ENCODE measurements around the gene SLC49A4.

The SLC49A4 gene

DNA sequence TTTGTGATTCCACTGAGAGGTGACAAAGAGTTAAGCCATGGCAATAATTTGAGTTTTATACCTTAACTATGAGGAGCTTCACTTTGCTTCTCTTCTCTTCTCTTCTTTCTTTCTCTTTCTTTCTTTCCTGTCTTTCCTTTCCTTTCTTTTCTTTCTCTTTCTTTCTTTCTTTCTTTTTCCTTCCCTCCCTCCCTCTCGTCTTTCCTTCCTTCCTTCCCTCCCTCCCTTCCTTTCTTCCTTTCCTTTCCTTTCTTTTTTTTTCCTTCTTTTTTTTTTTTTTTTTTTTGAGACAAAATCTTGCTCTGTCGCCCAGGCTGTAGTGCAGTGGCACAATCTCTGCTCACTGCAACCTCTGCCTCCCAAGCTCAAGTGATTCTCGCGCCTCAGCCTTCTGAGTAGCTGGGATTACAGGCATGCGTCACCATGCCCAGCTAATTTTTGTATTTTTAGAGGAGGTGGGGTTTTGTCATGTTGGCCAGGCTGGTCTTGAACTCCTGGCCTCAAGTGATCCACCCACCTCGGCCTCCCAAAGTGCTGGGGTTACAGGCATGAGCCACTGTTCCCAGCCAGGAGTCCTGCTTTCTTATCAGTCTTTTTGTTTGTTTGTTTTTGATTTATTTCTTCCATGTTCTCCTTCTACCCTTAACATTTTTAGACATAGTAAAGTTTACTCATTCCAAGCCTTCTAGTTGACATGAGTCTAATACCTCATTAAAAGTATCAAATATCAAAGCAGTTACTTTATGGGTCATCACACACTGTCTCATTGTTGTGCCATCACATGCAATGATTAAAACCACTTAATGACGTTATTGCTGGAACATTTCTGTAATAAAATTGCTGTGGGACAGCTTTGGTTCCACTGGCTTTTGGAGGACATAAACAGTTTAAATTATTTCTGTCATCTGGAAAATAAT lies 29.9 kb downstream of the SLC49A4 start:
- no peaks in the 10 kb centered on the region for H3K4me1 ChIP-seq (ENCODE audit: insufficient read depth, insufficient read length)
- H3K36me3 ChIP-seq (ENCODE audit: insufficient read depth, insufficient read length, low read length), result no peaks in the 10 kb centered on the region
- H3K9me3 ChIP-seq (ENCODE audit: insufficient read depth, low read length), result no peaks in the 10 kb centered on the region; the same call in 1 of the 2 replicates
- no peak for DNase-seq (ENCODE audit: low read depth, low spot score)
- no peak overlapping the region for H3K9ac ChIP-seq (ENCODE audit: insufficient read length, low read depth)
- H3K27me3 ChIP-seq (ENCODE audit: insufficient read depth, insufficient read length), result no peaks in the 10 kb centered on the region
- TF ChIP-seq YY1 (IDR thresholded peaks at IDR 0.05; ENCODE audit: insufficient read depth, insufficient read length) (no peak), ZNF274 (IDR thresholded peaks at IDR 0.05; ENCODE audit: low read depth, low read length) (no peak), SUZ12 (IDR thresholded peaks at IDR 0.05; ENCODE audit: extremely low read depth, insufficient read depth, insufficient read length) (no peak)
- no peak overlapping the region for H3K4me3 ChIP-seq (ENCODE audit: insufficient read length, low read depth)

DNA sequence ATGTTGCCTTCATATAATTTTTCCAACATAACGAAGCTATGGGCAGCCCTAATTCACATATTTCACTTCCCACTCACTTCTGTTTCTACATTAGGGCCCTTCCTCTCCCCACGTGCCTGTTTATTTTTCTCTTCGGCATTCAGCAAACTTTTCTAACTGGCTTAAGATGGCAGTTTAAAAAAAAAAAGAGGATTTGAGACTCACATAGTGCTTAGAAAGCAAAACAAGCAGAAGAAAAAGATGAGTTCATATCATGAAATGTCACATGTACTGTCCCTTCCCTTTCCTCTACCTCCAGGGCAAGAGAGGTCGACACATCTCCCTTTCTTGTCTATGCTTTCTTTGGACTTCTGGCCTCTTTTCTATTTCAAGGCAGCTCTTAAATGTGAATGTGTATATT lies 30.6 kb downstream of the SLC49A4 start:
- Histone ChIP-seq H3K9me3 (ENCODE audit: insufficient read depth, low read length) (no peaks in the 10 kb centered on the region; the same call in 1 of the 2 replicates), H3K36me3 (ENCODE audit: insufficient read depth, insufficient read length, low read length) (no peaks in the 10 kb centered on the region), H3K9ac (ENCODE audit: insufficient read length, low read depth) (no peak overlapping the region), H3K27me3 (ENCODE audit: insufficient read depth, insufficient read length) (no peaks in the 10 kb centered on the region), H3K4me1 (ENCODE audit: insufficient read depth, insufficient read length) (no peaks in the 10 kb centered on the region), H3K4me3 (ENCODE audit: insufficient read length, low read depth) (no peak overlapping the region)
- no peak for DNase-seq (ENCODE audit: low read depth, low spot score)
- TF ChIP-seq ZNF274 (IDR thresholded peaks at IDR 0.05; ENCODE audit: low read depth, low read length), result no peak
- no peak for TF ChIP-seq YY1 (IDR thresholded peaks at IDR 0.05; ENCODE audit: insufficient read depth, insufficient read length)
- TF ChIP-seq SUZ12 (IDR thresholded peaks at IDR 0.05; ENCODE audit: extremely low read depth, insufficient read depth, insufficient read length), result no peak

DNA sequence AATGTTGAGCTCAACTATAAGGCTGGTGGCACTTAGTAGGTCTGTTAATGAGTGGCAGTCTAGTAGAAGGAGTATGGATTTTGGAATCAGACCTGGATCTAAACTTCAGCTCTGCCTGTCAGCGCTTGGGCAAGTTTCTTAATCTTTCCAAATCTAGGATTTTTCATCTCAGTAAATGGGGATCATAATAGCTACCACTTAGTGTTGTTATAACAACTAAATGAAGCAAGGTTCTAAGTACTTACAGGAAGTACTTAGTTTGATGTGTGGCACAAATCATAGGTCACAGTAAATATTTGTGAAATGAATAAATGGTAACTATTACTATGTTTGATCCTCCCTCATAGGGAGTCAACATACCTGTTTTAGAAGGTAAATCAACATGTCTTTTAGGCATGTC lies 31.4 kb downstream of the SLC49A4 start:
- DNase-seq (ENCODE audit: low read depth, low spot score), result no peak
- H3K4me1 ChIP-seq (ENCODE audit: insufficient read depth, insufficient read length), result no peaks in the 10 kb centered on the region

DNA sequence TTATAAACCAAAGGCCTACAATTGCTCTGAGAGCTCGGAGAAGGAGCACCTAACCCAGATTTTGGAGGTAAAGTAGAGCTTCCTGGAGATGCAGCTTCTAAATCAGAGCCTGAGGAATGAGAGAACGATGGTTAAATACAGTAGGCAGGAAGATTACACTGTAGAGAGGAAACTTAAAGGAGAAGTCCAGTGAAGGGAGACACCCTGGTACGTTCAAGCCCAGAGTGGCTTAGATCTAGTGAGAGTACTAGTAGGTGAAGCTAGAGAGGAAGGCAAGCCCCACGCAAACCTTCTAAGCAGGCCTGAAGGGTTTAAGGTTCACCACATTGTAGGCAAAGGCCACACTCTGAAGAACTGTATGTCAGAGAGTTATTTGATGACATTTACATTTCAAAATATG lies 33.4 kb downstream of the SLC49A4 start:
- no peak overlapping the region for H3K9ac ChIP-seq (ENCODE audit: insufficient read length, low read depth)
- H3K36me3 ChIP-seq (ENCODE audit: insufficient read depth, insufficient read length, low read length), result peaks cover 2% of the 10 kb centered on the region
- DNase-seq (ENCODE audit: low read depth, low spot score), result no peak
- H3K4me1 ChIP-seq (ENCODE audit: insufficient read depth, insufficient read length), result no peaks in the 10 kb centered on the region
- H3K27me3 ChIP-seq (ENCODE audit: insufficient read depth, insufficient read length), result no peaks in the 10 kb centered on the region
- no peak overlapping the region for H3K4me3 ChIP-seq (ENCODE audit: insufficient read length, low read depth)
- TF ChIP-seq ZNF274 (IDR thresholded peaks at IDR 0.05; ENCODE audit: low read depth, low read length) (no peak), YY1 (IDR thresholded peaks at IDR 0.05; ENCODE audit: insufficient read depth, insufficient read length) (no peak), SUZ12 (IDR thresholded peaks at IDR 0.05; ENCODE audit: extremely low read depth, insufficient read depth, insufficient read length) (no peak)
- no peaks in the 10 kb centered on the region for H3K9me3 ChIP-seq (ENCODE audit: insufficient read depth, low read length)

More for the DNA sequence above, 31.4 kb downstream of the SLC49A4 start:
- H3K36me3 ChIP-seq (ENCODE audit: insufficient read depth, insufficient read length, low read length), result no peaks in the 10 kb centered on the region
- H3K27me3 ChIP-seq (ENCODE audit: insufficient read depth, insufficient read length), result no peaks in the 10 kb centered on the region
- no peak overlapping the region for H3K4me3 ChIP-seq (ENCODE audit: insufficient read length, low read depth)
- H3K9me3 ChIP-seq (ENCODE audit: insufficient read depth, low read length), result no peaks in the 10 kb centered on the region
- H3K9ac ChIP-seq (ENCODE audit: insufficient read length, low read depth), result no peak overlapping the region
- TF ChIP-seq SUZ12 (IDR thresholded peaks at IDR 0.05; ENCODE audit: extremely low read depth, insufficient read depth, insufficient read length), result no peak
- TF ChIP-seq ZNF274 (IDR thresholded peaks at IDR 0.05; ENCODE audit: low read depth, low read length), result no peak
- no peak for TF ChIP-seq YY1 (IDR thresholded peaks at IDR 0.05; ENCODE audit: insufficient read depth, insufficient read length)

DNA sequence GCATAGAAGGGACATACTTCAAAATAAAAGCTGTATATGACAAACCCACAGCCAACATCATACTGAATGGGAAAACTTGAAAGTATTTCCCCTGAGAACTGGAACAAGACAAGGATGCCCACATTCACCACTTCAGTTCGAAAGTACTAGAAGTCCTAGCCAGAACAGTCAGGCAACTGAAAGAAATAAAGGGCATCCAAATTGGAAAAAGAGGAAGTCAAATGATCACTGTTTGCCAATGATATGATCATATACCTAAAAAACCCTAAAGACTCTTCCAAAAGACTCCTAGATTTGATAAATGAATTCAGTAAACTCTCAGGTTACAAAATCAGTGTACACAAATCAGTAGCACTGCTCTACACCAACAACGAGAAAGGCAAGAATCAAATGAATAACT lies 40.7 kb downstream of the SLC49A4 start:
- Histone ChIP-seq H3K36me3 (ENCODE audit: insufficient read depth, insufficient read length, low read length) (peaks cover 5% of the 10 kb centered on the region), H3K9ac (ENCODE audit: insufficient read length, low read depth) (no peak overlapping the region), H3K27me3 (ENCODE audit: insufficient read depth, insufficient read length) (no peaks in the 10 kb centered on the region), H3K9me3 (ENCODE audit: insufficient read depth, low read length) (no peaks in the 10 kb centered on the region), H3K4me3 (ENCODE audit: insufficient read length, low read depth) (no peak overlapping the region), H3K4me1 (ENCODE audit: insufficient read depth, insufficient read length) (no peaks in the 10 kb centered on the region)
- DNase-seq (ENCODE audit: low read depth, low spot score), result no peak
- TF ChIP-seq YY1 (IDR thresholded peaks at IDR 0.05; ENCODE audit: insufficient read depth, insufficient read length) (no peak), ZNF274 (IDR thresholded peaks at IDR 0.05; ENCODE audit: low read depth, low read length) (no peak), SUZ12 (IDR thresholded peaks at IDR 0.05; ENCODE audit: extremely low read depth, insufficient read depth, insufficient read length) (no peak)

DNA sequence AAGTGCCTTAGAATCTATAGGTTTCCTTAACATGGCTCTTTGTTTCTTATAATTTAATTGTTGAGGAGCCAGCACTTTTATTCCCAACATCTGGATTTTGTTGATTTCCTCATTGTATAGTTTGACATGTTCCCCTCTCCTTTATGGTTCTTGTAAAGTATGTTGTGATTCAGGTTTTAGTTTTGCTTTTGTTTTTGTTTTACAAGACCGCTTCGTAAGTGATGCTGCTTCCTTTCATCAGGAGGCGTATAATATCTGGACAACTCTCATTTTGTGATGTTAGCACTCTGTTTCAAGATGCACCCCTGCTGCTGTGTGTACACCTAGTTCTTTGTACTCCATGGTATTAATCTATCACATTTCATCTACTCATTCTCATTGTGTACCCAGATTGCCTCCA lies 48.7 kb downstream of the SLC49A4 start:
- H3K9me3 ChIP-seq (ENCODE audit: insufficient read depth, low read length), result no peaks in the 10 kb centered on the region
- no peak overlapping the region for H3K4me3 ChIP-seq (ENCODE audit: insufficient read length, low read depth)
- DNase-seq (ENCODE audit: low read depth, low spot score), result no peak
- TF ChIP-seq ZNF274 (IDR thresholded peaks at IDR 0.05; ENCODE audit: low read depth, low read length), result no peak
- TF ChIP-seq YY1 (IDR thresholded peaks at IDR 0.05; ENCODE audit: insufficient read depth, insufficient read length), result no peak
- no peak for TF ChIP-seq SUZ12 (IDR thresholded peaks at IDR 0.05; ENCODE audit: extremely low read depth, insufficient read depth, insufficient read length)
- H3K36me3 ChIP-seq (ENCODE audit: insufficient read depth, insufficient read length, low read length), result no peaks in the 10 kb centered on the region
- no peaks in the 10 kb centered on the region for H3K27me3 ChIP-seq (ENCODE audit: insufficient read depth, insufficient read length)
- no peak overlapping the region for H3K9ac ChIP-seq (ENCODE audit: insufficient read length, low read depth)
- no peaks in the 10 kb centered on the region for H3K4me1 ChIP-seq (ENCODE audit: insufficient read depth, insufficient read length)

DNA sequence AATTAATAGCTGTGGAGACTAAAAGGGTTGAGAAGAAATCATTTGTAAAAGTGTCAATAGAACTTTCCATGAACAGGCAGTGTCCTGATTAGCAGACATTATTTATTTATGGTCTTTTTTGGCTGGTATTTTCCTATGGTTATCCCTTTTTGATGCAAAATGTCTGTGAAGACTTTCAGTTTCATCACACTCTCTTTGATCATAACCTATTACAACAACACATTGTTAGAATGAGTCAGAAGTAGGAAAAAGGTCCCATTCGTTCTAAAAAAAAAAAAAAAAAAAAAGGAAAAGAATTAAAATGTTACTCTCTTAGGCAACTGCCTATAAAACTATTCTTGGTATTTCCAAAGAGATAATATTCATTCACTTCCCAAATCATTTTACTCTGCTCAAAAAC lies 62.1 kb downstream of the SLC49A4 start:
- TF ChIP-seq ZNF274 (IDR thresholded peaks at IDR 0.05; ENCODE audit: low read depth, low read length) (no peak), SUZ12 (IDR thresholded peaks at IDR 0.05; ENCODE audit: extremely low read depth, insufficient read depth, insufficient read length) (no peak), YY1 (IDR thresholded peaks at IDR 0.05; ENCODE audit: insufficient read depth, insufficient read length) (no peak)
- Histone ChIP-seq H3K9ac (ENCODE audit: insufficient read length, low read depth) (no peak overlapping the region), H3K9me3 (ENCODE audit: insufficient read depth, low read length) (no peaks in the 10 kb centered on the region), H3K27me3 (ENCODE audit: insufficient read depth, insufficient read length) (no peaks in the 10 kb centered on the region), H3K4me1 (ENCODE audit: insufficient read depth, insufficient read length) (no peaks in the 10 kb centered on the region), H3K36me3 (ENCODE audit: insufficient read depth, insufficient read length, low read length) (peaks cover 5% of the 10 kb centered on the region), H3K4me3 (ENCODE audit: insufficient read length, low read depth) (no peak overlapping the region)
- DNase-seq (ENCODE audit: low read depth, low spot score), result no peak
